Fibroblast of lung (primary cell): ENCODE measurements around the gene MAS1L. TPM values are rescaled to one million over a fixed set of nuclear protein-coding genes. Genes with fewer than 3 reads are reported as not detected.

Source experiments
- DNase-seq, 2 donors: peaks; one replicate each; pipeline versions ENCODE4 v3.0.0 to v3.0.0-alpha.2; 2010; ENCODE audit warnings: low read depth in 2 of 2
- H2AFZ ChIP-seq: 2 replicates; pipeline ENCODE4 v1.5.1; 2012; ENCODE audit warnings: low read length, control low read depth, inconsistent platforms
- H3K27ac ChIP-seq: 2 replicates; pipeline ENCODE4 v1.5.1; 2011; ENCODE audit warnings: low read length, control low read depth; ENCODE audit not compliant: insufficient read depth
- H3K27me3 ChIP-seq: 2 replicates; pipeline ENCODE4 v1.5.1; 2011; ENCODE audit warnings: mild to moderate bottlenecking, low read length; ENCODE audit not compliant: control insufficient read depth, insufficient read depth
- H3K36me3 ChIP-seq: 2 replicates; pipeline ENCODE4 v1.5.1; 2011; ENCODE audit warnings: low read length; ENCODE audit not compliant: control insufficient read depth, insufficient read depth
- H3K4me1 ChIP-seq: 2 replicates; pipeline ENCODE4 v1.5.1; 2011; ENCODE audit warnings: low read length; ENCODE audit not compliant: control insufficient read depth, insufficient read depth; ENCODE audit errors: extremely low read depth
- H3K4me2 ChIP-seq: 2 replicates; pipeline ENCODE4 v1.5.1; 2011; ENCODE audit warnings: low read length, control low read depth; ENCODE audit not compliant: insufficient read depth; ENCODE audit errors: extremely low read depth
- H3K4me3 ChIP-seq, 4 experiments: fragments of 200-600 bp in 1 of 4; sonication (generic) in 1 of 4; replicated peaks in 1 of 4; 2 replicates each; pipeline ENCODE4 v1.5.1; 2011 to 2016; ENCODE audit warnings: low read length in 4 of 4, low read depth in 3 of 4, mild to moderate bottlenecking in 3 of 4, control low read depth in 2 of 4, inconsistent platforms in 1 of 4, mixed read lengths in 1 of 4; ENCODE audit not compliant: insufficient read depth in 1 of 4; ENCODE audit errors: control extremely low read depth in 1 of 4
- H3K79me2 ChIP-seq: 2 replicates; pipeline ENCODE4 v1.5.1; 2012; ENCODE audit warnings: mild to moderate bottlenecking, low read length, inconsistent platforms; ENCODE audit not compliant: control insufficient read depth, insufficient read depth
- H3K9ac ChIP-seq: 2 replicates; pipeline ENCODE4 v1.5.1; 2011; ENCODE audit warnings: mild to moderate bottlenecking, low read length, control low read depth; ENCODE audit not compliant: insufficient read depth
- H3K9me3 ChIP-seq: 2 replicates; pipeline ENCODE4 v1.5.1; 2012; ENCODE audit warnings: low read depth, low read length; ENCODE audit not compliant: control insufficient read depth, insufficient read depth
- H4K20me1 ChIP-seq: 2 replicates; pipeline ENCODE4 v1.5.1; 2011; ENCODE audit warnings: low read length; ENCODE audit not compliant: control insufficient read depth, insufficient read depth; ENCODE audit errors: extremely low read depth
- EZH2 ChIP-seq: IDR thresholded peaks from 2 replicates; pipeline ENCODE4 v1.5.1; 2012; ENCODE audit warnings: low read length, control low read depth, mild to moderate bottlenecking; ENCODE audit errors: missing control alignments
- polyA plus RNA-seq, 2 donors: library from polyadenylated mRNA; depleted of rRNA in 1 of 2; stranded (reverse) in 1 of 2; unstranded in 1 of 2; fragments of >200 nt; gene quantifications; 2 replicates each; pipeline ENCODE4 v1.2.1, GENCODE V29; 2011 to 2012; ENCODE audit warnings: missing spikeins in 1 of 2
- total RNA-seq: library from RNA; depleted of rRNA; stranded (reverse); fragments of >200 nt; gene quantifications from 2 replicates; pipeline ENCODE4 v1.2.1, GENCODE V29; 2014
- TF ChIP-seq, protein P1 (sequence below), 2 donors: IDR thresholded peaks in 1 of 2; conservative IDR thresholded peaks in 1 of 2; 1 replicate in 1 of 2; 2 replicates in 1 of 2; pipeline ENCODE4 v1.5.1; 2011 to 2012; ENCODE audit warnings: low read length in 2 of 2, control low read depth in 1 of 2, inconsistent platforms in 1 of 2, low read depth in 1 of 2, mild to moderate bottlenecking in 1 of 2

The MAS1L gene
- total and polyA plus RNA-seq, 2 donors (not counting 1 experiment from before 2014, with no cell fraction given): not detected

DNA sequence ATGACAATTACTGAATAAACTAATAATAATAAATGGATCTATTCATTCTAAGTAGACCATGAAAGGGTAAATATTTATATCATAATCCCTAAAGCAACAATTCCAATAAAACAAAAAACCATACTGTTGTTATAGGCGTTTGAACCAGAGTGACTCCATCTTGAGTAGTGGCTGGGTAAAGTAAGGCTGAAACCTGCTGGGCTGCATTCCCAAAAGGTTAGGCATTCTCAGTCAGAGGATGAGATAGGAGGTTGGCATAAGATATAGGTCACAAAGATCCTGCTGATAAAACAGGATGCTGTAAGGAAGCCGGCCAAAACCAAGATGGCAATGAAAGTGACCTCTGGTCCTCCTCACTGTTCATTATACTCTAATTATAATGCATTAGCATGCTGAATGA lies 22.5 kb downstream of the MAS1L start:
- Histone ChIP-seq H3K36me3 (no peaks in the 10 kb centered on the region), H3K9ac (no peak overlapping the region), H3K4me1 (no peaks in the 10 kb centered on the region), H2AFZ (no peak overlapping the region), H3K27me3 (no peaks in the 10 kb centered on the region), H3K9me3 (no peaks in the 10 kb centered on the region), H3K79me2 (no peaks in the 10 kb centered on the region), H4K20me1 (no peaks in the 10 kb centered on the region), H3K4me3 (no peak overlapping the region), H3K27ac (no peak overlapping the region), H3K4me2 (no peak overlapping the region)
- TF ChIP-seq EZH2: no peak
- TF ChIP-seq, protein P1, sequence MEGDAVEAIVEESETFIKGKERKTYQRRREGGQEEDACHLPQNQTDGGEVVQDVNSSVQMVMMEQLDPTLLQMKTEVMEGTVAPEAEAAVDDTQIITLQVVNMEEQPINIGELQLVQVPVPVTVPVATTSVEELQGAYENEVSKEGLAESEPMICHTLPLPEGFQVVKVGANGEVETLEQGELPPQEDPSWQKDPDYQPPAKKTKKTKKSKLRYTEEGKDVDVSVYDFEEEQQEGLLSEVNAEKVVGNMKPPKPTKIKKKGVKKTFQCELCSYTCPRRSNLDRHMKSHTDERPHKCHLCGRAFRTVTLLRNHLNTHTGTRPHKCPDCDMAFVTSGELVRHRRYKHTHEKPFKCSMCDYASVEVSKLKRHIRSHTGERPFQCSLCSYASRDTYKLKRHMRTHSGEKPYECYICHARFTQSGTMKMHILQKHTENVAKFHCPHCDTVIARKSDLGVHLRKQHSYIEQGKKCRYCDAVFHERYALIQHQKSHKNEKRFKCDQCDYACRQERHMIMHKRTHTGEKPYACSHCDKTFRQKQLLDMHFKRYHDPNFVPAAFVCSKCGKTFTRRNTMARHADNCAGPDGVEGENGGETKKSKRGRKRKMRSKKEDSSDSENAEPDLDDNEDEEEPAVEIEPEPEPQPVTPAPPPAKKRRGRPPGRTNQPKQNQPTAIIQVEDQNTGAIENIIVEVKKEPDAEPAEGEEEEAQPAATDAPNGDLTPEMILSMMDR (conservative IDR thresholded peaks at IDR 0.05 in 1 of 2, IDR thresholded peaks at IDR 0.05 in 1 of 2; ENCODE audit: low read depth in 1 of 2, low read length in 2 of 2): no peak
- DNase-seq: no peak

DNA sequence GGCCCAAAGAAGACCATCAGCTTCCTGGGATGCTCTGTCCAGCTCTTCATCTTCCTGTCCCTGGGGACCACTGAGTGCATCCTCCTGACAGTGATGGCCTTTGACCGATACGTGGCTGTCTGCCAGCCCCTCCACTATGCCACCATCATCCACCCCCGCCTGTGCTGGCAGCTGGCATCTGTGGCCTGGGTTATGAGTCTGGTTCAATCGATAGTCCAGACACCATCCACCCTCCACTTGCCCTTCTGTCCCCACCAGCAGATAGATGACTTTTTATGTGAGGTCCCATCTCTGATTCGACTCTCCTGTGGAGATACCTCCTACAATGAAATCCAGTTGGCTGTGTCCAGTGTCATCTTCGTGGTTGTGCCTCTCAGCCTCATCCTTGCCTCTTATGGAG lies 25.7 kb downstream of the MAS1L start:
- Histone ChIP-seq H3K4me3 (no peak overlapping the region), H3K4me2 (no peak overlapping the region), H4K20me1 (no peaks in the 10 kb centered on the region), H2AFZ (no peak overlapping the region), H3K27ac (no peak overlapping the region), H3K27me3 (no peaks in the 10 kb centered on the region), H3K4me1 (no peaks in the 10 kb centered on the region), H3K9ac (no peak overlapping the region), H3K79me2 (no peaks in the 10 kb centered on the region), H3K36me3 (no peaks in the 10 kb centered on the region), H3K9me3 (no peaks in the 10 kb centered on the region)
- no peak for DNase-seq
- TF ChIP-seq, protein P1 (conservative IDR thresholded peaks at IDR 0.05 in 1 of 2, IDR thresholded peaks at IDR 0.05 in 1 of 2; ENCODE audit: low read depth in 1 of 2, low read length in 2 of 2): no peak
- no peak for TF ChIP-seq EZH2

DNA sequence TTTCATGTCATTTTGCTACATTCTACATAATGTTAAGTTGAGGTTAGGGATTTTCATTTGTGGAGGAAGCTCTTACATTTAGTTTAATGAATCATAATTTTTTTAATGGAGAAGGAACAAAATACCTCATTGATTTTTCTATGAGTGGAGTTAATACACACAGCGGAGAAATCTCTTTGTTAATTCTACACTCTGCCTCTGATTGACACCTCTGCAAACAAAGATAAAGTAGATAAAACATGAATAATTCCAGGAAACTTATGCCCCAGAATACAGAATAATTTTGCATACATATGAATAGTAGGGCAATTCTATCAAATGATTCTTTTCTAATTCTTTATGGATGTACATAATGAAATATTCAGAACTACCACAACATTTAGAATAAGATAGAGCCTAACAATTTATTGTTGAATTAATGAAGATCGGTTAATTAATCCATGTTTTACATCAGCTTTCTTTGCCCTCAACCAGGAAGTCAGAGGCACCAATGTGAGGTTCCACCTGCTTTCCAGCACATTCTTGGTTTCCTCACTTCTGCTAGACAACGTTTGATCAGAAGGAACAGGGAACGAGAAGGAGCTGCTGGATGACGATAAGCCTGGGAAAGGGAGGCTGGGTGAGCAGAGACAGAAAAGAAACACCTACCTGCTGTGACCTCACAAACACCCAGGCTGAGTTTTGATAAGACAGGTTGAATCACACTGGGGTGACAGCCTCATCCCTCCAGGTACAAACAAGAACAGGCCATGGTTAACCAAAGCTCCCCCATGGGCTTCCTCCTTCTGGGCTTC lies 26.5 kb downstream of the MAS1L start:
- Histone ChIP-seq H3K9me3 (no peaks in the 10 kb centered on the region), H4K20me1 (no peaks in the 10 kb centered on the region), H3K79me2 (no peaks in the 10 kb centered on the region), H3K27ac (no peak overlapping the region), H3K27me3 (no peaks in the 10 kb centered on the region), H3K9ac (no peak overlapping the region), H3K4me1 (no peaks in the 10 kb centered on the region), H3K36me3 (no peaks in the 10 kb centered on the region), H2AFZ (no peak overlapping the region), H3K4me3 (no peak overlapping the region), H3K4me2 (no peak overlapping the region)
- TF ChIP-seq, protein P1 (conservative IDR thresholded peaks at IDR 0.05 in 1 of 2, IDR thresholded peaks at IDR 0.05 in 1 of 2; ENCODE audit: low read depth in 1 of 2, low read length in 2 of 2): no peak
- TF ChIP-seq EZH2: no peak
- no peak for DNase-seq
